CD4-positive, alpha-beta T cell treated with Interleukin-10 for 1 hour (primary cell): ENCODE data around the gene ADAMTS9.

Experiments used
- DNase-seq: peaks from one replicate; pipeline ENCODE4 v3.0.0-alpha.2; 2020

ADAMTS9 gene

GRCh38 chr3:64612916-64613526, 74.8 kb downstream of the ADAMTS9 start:
- no peak for DNase-seq

GRCh38 chr3:64612082-64612860, 75.5 kb downstream of the ADAMTS9 start:
- DNase-seq: no peak

- DNase-seq: no peak
Measured at GRCh38 chr3:64608741-64609140, 79.1 kb downstream of the ADAMTS9 start.

- DNase-seq: no peak
Measured at GRCh38 chr3:64607032-64607551, 80.7 kb downstream of the ADAMTS9 start.

- DNase-seq: no peak
Measured at GRCh38 chr3:64604313-64604712, 83.5 kb downstream of the ADAMTS9 start.

GRCh38 chr3:64601824-64602223, 86.0 kb downstream of the ADAMTS9 start:
- no peak for DNase-seq

GRCh38 chr3:64600246-64600950, 87.4 kb downstream of the ADAMTS9 start:
- DNase-seq: no peak

GRCh38 chr3:64599651-64600050, 88.1 kb downstream of the ADAMTS9 start:
- no peak for DNase-seq

- DNase-seq: no peak
Measured at GRCh38 chr3:64595253-64595694, 92.5 kb downstream of the ADAMTS9 start.

GRCh38 chr3:64594134-64594533, 93.7 kb downstream of the ADAMTS9 start:
- DNase-seq: no peak

- DNase-seq: no peak
Measured at GRCh38 chr3:64593350-64593749, 94.5 kb downstream of the ADAMTS9 start.

GRCh38 chr3:64591615-64592014, 96.2 kb downstream of the ADAMTS9 start:
- DNase-seq: no peak

- no peak for DNase-seq
Measured at GRCh38 chr3:64588380-64588779, 99.4 kb downstream of the ADAMTS9 start.

- DNase-seq: no peak
Measured at GRCh38 chr3:64586952-64587351, 100.8 kb downstream of the ADAMTS9 start.

- DNase-seq: no peak
Measured at GRCh38 chr3:64584179-64584578, 103.6 kb downstream of the ADAMTS9 start.

- DNase-seq: no peak
Measured at GRCh38 chr3:64578797-64579196, 109.0 kb downstream of the ADAMTS9 start.

GRCh38 chr3:64578062-64578770, 109.6 kb downstream of the ADAMTS9 start:
- no peak for DNase-seq

GRCh38 chr3:64576211-64576775, 111.5 kb downstream of the ADAMTS9 start:
- no peak for DNase-seq

- DNase-seq: no peak
Measured at GRCh38 chr3:64575211-64575844, 112.5 kb downstream of the ADAMTS9 start.

GRCh38 chr3:64574194-64574593, 113.6 kb downstream of the ADAMTS9 start:
- no peak for DNase-seq

GRCh38 chr3:64571982-64572381, 115.8 kb downstream of the ADAMTS9 start:
- no peak for DNase-seq

GRCh38 chr3:64568895-64569517, 118.8 kb downstream of the ADAMTS9 start:
- no peak for DNase-seq
